GM15510 (cell line): ENCODE data around the gene DPP7.

Source experiments
- POLR2A ChIP-seq: IDR thresholded peaks from 3 replicates; pipeline ENCODE4 v1.6.1; 2011; ENCODE audit warnings: borderline replicate concordance; ENCODE audit not compliant: insufficient read length; ENCODE audit errors: extremely low read depth

The DPP7 gene

DNA sequence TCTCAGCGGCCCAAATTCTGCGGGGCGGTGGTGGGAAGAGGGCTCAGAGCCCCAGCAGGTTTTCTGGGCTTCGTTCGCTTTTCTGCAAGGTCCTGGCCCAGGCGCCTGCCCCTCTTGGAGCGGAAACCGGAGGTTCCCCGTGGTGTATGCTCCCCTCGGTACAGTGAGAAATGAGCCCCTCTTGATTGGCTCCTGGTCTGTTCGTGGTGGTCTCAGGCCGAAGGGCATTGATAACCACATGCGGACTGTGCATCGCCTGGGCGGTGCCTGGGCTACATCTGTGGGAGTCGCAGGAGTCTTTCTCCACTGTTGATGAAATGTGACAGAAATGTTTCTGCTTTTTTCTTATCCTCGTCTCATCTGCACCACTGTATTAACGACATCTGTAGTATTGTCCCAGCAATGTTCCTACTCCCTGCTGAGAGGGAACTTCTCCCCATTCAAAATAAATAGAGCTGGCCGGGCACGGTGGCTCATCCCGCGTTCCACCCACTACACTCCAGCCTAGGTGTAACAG, 27.1 kb downstream of the DPP7 start:
- TF ChIP-seq POLR2A = no peak

DNA sequence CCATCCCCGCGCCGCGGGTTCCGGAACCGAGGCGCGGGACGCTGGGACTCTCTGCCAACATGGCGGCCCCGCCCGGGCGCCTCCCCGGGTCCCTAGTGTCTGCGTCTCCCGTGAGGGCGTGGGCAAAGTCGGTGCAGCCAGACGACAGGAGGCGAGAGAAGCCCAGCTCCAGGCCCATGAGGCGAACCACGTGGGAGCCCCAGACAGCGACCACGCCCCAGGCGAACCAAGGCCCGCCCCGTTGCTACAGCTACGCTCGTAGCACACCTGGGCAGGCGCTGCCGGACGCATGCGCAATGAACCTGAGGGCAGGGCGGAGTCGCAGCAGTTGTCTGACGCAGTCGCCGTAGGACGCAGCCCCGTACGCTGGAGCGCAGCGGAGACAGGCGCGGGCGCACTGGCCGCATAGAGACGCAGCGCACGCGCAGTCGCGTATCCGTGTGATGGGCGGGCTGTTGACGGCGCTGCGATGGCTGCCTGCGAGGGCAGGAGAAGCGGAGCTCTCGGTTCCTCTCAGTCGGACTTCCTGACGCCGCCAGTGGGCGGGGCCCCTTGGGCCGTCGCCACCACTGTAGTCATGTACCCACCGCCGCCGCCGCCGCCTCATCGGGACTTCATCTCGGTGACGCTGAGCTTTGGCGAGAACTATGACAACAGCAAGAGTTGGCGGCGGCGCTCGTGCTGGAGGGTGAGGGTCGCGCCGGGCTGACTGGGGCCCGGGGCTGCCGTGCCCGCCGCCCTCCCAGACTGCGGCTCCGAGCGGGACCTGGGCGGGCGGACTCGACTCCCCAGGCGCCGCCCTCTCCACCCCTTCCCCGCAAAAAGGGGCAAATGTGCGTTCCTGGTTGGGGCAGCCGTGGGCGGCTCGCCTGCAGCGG, 27.8 kb downstream of the DPP7 start, which contains the start of gene MAN1B1:
Gene MAN1B1, plus strand, starts transcription at position 455 of the 878 bp plus-strand sequence. Its CDS starts 15 bp downstream, at position 470.
- peak; percentile 58 for TF ChIP-seq POLR2A

GRCh38 chr9:137085920-137086530, 28.5 kb downstream of the DPP7 start:
- TF ChIP-seq POLR2A = peak; percentile 38

DNA sequence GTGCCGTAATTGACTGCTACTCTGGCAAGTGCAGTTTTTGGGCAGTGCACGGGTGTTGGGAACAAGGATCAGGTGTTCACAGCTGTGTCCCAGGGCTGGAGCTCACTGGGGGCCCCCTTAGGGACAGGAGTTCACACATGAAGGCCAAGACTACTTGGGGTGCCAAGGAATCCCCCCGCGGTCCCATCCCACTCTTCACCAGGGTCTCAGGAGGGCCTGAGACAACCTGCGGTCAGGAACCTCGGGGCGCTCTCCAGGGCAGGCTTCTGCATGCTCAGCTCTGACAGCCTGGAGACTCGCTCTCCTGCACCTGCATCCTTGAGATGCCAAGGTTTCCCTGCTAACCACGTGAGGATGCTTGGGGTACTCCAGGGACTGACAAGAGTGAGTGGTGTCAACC, 30.0 kb downstream of the DPP7 start:
- TF ChIP-seq POLR2A = no peak

DNA sequence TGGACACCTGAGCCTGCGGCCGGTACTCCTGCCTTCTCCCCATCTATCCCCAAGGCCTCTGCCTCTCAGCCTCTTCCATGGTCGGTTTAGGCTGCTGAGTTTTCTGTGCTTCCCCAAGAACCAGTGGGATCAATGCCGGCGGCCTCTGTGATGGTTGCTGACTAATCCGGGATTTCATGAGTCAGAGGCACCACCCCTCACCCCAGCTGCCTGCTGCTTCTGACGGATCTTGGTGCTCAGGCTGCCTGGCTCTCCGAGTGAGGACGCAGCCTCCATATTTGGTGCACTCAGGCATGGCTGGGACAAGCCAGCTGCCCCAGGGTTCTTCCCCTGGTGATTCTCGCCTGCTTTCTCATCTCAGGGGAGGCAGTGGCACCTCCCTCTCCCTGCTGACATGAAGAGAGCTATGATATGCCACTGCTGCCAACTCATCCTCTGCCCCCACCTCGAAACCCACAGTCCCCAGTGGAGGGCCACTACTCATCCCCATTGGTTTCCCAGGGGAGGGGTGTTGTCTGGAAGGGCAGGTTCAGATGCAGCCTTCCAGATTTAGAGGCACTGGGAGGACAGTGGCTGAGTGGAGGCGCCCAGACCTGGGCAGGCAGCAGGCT, 31.0 kb downstream of the DPP7 start:
- no peak for TF ChIP-seq POLR2A

GRCh38 chr9:137082925-137083290, 31.6 kb downstream of the DPP7 start:
- no peak for TF ChIP-seq POLR2A

DNA sequence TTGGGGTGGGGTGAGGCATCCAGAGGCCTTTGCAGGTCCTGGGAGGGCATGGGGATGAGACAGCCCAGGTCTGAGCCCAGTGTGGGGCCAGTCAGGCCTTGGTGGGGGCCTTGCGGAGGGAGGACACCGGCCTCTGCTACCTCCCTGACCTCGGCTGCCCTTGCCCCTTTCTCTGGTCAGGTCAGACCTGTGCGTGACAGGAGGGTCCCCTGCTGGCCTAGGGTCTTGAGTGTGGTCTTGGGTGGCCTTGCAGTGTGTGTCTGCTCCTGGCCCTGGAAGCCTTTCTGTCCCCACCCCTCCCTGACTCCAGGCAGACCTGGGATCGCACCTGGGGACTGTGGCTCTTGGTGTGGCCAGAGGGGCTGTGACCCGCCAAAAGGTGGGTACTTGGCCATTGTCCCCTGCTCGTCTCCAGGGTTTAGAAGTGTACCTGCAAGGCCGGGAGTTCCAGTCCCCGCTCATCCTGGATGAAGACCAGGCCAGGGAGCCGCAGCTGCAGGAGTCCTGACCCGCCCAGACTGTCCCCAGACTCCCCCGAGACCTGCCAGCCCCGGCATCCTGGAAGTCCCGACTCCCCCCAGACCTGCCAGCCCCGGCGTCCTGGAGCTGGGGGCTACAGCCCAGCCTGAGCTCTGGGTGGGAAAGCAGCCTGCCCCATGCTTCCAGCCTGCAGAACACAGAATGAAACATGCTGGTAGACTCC, 32.2 kb downstream of the DPP7 start:
- no peak for TF ChIP-seq POLR2A

DNA sequence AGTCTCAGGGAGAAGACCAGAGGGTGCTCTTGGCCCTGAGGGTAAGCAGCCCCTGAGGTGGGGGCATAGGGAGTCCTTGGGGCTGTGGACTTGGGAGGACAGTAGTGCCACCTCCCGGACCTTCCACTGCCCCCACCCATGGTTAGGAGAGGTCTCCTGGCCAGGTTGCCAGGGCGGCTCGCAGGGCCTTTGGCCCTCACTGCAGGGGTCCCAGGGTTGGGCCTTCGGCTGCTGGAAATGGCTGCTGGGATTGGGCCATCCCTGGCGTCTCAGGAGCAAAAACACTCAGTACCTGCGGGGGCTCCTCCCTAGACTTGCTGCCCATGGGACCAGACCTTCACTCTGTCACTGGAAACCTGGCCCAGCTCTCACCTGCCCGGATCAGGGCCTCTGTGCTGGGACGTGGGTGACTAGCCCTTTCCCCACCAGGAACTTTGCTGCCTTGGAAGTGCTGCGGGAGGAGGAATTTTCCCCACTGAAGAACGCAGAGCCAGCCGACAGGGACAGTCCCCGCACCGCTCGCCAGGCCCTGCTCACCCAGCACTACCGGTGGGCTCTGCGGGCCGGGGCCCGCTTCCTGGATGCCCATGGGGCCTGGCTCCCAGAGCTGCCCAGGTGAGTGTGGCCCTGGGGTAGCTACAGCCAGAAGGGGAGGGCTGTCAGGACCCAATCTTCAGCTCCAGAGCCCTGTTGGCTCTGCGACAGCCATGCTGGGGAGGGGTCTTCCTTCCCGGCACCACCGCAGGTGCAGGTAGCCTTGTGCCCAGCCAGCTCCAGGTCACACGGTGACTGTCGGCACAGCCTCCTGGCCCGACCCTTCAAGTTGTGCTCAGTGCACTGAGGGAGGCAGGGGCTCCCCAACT, 34.0 kb downstream of the DPP7 start:
- TF ChIP-seq POLR2A = no peak

DNA sequence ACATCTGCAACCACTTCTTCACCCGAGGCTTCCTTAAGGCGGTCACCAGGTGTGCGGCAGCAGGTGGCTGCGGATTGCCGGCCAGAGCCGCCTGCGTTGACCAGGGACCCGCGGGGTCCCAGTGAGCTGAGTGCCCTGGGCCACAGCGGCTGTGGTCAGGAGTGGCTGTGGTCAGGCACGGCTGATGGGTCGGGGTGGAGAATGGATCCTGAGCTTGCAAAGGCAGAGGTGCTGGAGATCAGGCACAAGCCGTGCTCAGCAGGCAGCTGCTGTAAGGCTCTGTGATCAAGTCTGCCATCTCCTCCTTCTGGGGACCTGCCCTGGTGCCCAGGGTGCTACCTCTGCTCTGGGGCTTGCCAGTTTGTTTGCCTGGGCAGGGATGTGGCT, 35.1 kb downstream of the DPP7 start:
- TF ChIP-seq POLR2A = no peak

DNA sequence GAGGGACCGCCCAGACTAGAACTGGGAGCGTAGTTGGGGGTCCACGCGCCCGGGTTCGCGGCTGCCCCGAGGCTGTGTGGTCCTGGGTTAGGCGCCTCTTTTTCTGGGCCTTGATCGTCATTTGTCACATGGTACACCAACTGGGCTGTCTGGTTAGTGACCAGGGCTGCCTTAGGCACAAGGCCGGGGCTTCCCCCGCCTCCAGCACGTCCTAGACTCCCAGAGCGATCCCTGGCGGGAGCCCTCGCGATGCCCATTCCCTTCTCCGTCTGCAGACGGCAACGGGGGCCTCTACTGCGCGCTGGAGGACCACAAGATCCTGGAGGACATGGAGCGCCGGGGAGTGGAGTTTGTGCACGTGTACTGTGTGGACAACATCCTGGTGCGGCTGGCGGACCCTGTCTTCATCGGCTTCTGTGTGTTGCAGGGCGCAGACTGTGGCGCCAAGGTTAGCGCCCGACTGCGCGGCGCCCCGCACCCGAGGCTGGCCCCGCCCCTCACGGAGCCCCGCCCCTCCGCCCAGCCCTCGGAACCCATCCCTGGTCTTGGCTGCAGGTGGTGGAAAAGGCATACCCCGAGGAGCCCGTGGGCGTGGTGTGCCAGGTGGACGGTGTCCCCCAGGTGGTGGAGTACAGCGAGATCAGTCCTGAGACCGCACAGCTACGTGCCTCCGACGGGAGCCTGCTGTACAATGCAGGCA, 35.7 kb downstream of the DPP7 start:
- no peak for TF ChIP-seq POLR2A

GRCh38 chr9:137077758-137078693, 36.5 kb downstream of the DPP7 start:
- no peak for TF ChIP-seq POLR2A

DNA sequence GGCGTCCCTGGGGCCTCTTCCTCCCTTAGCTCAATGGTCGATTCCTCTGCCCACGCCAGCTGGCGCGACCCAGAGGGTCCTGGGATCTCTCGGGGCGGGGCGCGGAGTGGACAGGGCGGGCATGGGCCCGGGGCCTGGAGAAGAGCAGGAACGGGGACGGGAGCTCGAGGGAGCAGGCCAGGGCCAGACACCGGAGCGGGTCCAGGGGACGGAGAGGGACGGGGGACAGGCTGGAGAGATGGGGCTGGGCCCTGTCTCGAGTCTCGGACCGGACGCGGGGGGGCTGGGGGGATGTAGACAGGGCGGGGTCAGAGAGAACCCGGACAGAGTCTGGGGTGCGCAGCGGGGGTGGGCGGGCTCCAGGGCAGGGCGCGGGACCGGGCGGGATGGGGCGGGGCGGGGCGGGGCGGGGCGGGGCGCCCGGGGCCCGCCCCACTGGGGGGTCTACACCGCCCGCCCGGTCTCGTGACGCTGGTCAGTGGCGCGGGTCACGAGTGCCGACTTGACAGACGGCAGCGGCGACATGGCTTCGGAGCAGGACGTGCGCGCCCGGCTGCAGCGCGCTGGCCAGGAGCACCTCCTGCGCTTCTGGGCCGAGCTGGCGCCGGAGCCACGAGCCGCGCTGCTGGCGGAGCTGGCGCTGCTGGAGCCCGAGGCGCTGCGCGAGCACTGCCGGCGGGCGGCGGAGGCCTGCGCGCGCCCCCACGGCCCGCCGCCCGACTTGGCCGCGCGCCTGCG, 37.4 kb downstream of the DPP7 start, which contains the start of gene UAP1L1:
Gene UAP1L1, plus strand, starts transcription at position 508 of the 738 bp plus-strand sequence. Its CDS starts 16 bp downstream, at position 524.
- peak; percentile 71 for TF ChIP-seq POLR2A

DNA sequence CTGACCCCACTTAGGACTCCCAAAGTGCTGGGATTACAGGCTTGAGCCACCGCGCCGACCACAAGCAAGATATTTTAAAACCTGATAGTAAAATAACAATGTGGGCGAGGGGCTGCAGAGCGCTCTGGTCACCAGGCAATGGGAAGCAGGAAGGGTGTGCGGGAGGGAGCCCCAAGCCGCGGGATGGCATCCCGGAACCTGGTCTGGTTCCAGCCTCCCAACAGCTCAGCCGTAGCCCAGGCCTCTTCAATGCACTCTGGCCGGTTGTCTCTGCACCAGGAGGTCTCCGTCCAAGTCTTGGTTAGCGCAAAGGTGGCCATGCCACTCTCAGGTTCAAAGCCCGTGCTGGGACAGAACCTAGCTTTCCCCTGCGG, 37.9 kb downstream of the DPP7 start:
- TF ChIP-seq POLR2A = no peak
